Effector CD4-positive, alpha-beta T cell (primary cell): ENCODE data around the gene ERFE.
A peak's percentile ranks its signal among the peaks of the same experiment; 100 is the strongest.
"Not testable (repeated sequence)": the region's sequence is repeated elsewhere in the genome, so short reads cannot be mapped to it uniquely, and the experiment has no call there.

Experiments
- DNase-seq: peaks from one replicate; pipeline ENCODE4 v3.0.0-alpha.2; 2020

Gene ERFE

GRCh38 chr2:238169708-238170251 lies 11.0 kb downstream of the ERFE start:
- DNase-seq, result no peak

GRCh38 chr2:238170386-238171071 lies 11.8 kb downstream of the ERFE start:
- DNase-seq, result no peak

GRCh38 chr2:238171072-238171431 lies 12.3 kb downstream of the ERFE start:
- not testable (repeated sequence) for DNase-seq

- DNase-seq, result no peak
These were observed 12.9 kb downstream of the ERFE start for GRCh38 chr2:238171575-238172187.

- no peak for DNase-seq
These were observed 13.7 kb downstream of the ERFE start for GRCh38 chr2:238172439-238172838.

GRCh38 chr2:238173692-238174091 lies 14.9 kb downstream of the ERFE start:
- no peak for DNase-seq

- DNase-seq, result no peak
These were observed 15.5 kb downstream of the ERFE start for GRCh38 chr2:238174291-238174690.

GRCh38 chr2:238174701-238175100 lies 15.9 kb downstream of the ERFE start:
- DNase-seq, result no peak

GRCh38 chr2:238176613-238177012 lies 17.8 kb downstream of the ERFE start:
- DNase-seq, result no peak

GRCh38 chr2:238180554-238180953 lies 21.8 kb downstream of the ERFE start:
- DNase-seq, result no peak

GRCh38 chr2:238182362-238182761 lies 23.6 kb downstream of the ERFE start:
- no peak for DNase-seq

GRCh38 chr2:238183821-238184220 lies 25.1 kb downstream of the ERFE start:
- no peak for DNase-seq

GRCh38 chr2:238187618-238188548 lies 29.1 kb downstream of the ERFE start:
- DNase-seq, result no peak

GRCh38 chr2:238190445-238190844 lies 31.7 kb downstream of the ERFE start:
- no peak for DNase-seq

GRCh38 chr2:238202326-238203093 lies 43.7 kb downstream of the ERFE start:
- no peak for DNase-seq

- DNase-seq, result peak; percentile 86
These were observed 44.6 kb downstream of the ERFE start, which contains the start of gene ILKAP for GRCh38 chr2:238203094-238203972. TSS of gene ILKAP (minus strand) at chr2:238203695. CDS start at chr2:238203553, 142 bp downstream.

- peak; percentile 7 for DNase-seq
These were observed 45.4 kb downstream of the ERFE start for GRCh38 chr2:238203973-238204683.

- no peak for DNase-seq
These were observed 48.2 kb downstream of the ERFE start for GRCh38 chr2:238207006-238207405.

GRCh38 chr2:238216651-238217184 lies 57.9 kb downstream of the ERFE start:
- DNase-seq, result no peak
